RWPE2 (cell line): ENCODE measurements around the gene ACRV1.

Experiments used
- ATAC-seq: fragments of 200-7000 bp; cut with Tn5 transposase; 3 replicates; pipeline ENCODE4 v1.9.1; 2021; ENCODE audit warnings: low read depth
- DNase-seq: peaks from one replicate; pipeline ENCODE4 v3.0.0-alpha.2; 2020; ENCODE audit warnings: low spot score
- H3K27ac ChIP-seq: fragments of 450-650 bp; 2 replicates; pipeline ENCODE4 v1.5.1; 2017; ENCODE audit warnings: mild to moderate bottlenecking; ENCODE audit not compliant: poor library complexity, severe bottlenecking
- H3K27me3 ChIP-seq: fragments of 250-450 bp; sonication (Bioruptor Pico); 2 replicates; pipeline ENCODE4 v1.5.1; 2021; ENCODE audit warnings: mild to moderate bottlenecking, moderate library complexity; ENCODE audit not compliant: insufficient read depth, poor library complexity, severe bottlenecking
- H3K36me3 ChIP-seq: fragments of 250-450 bp; sonication (Bioruptor Pico); 2 replicates; pipeline ENCODE4 v1.5.1; 2020; ENCODE audit warnings: low read depth, mild to moderate bottlenecking, moderate library complexity
- H3K4me1 ChIP-seq: fragments of 250-450 bp; sonication (Bioruptor Pico); 2 replicates; pipeline ENCODE4 v1.5.1; 2021; ENCODE audit warnings: mild to moderate bottlenecking, moderate library complexity; ENCODE audit not compliant: insufficient read depth, poor library complexity, severe bottlenecking
- H3K4me3 ChIP-seq: fragments of 250-450 bp; sonication (Bioruptor Pico); 2 replicates; pipeline ENCODE4 v1.5.1; 2021; ENCODE audit warnings: mild to moderate bottlenecking, moderate library complexity; ENCODE audit not compliant: severe bottlenecking
- H3K9me3 ChIP-seq: fragments of 250-450 bp; sonication (Bioruptor Pico); 2 replicates; pipeline ENCODE4 v1.5.1; 2021; ENCODE audit warnings: mild to moderate bottlenecking, moderate library complexity; ENCODE audit not compliant: severe bottlenecking
- CTCF ChIP-seq: fragments of 450-650 bp; IDR thresholded peaks from one replicate; pipeline ENCODE4 v1.5.1; 2017; ENCODE audit warnings: mild to moderate bottlenecking, moderate library complexity; ENCODE audit not compliant: poor library complexity, severe bottlenecking

Gene ACRV1

GRCh38 chr11:125667151-125667550, 13.5 kb downstream of the ACRV1 start:
- Histone ChIP-seq H3K27me3 (peaks cover 2% of the 10 kb centered on the region), H3K27ac (no peak overlapping the region), H3K4me3 (no peak overlapping the region), H3K4me1 (no peaks in the 10 kb centered on the region), H3K9me3 (no peaks in the 10 kb centered on the region), H3K36me3 (peaks cover 57% of the 10 kb centered on the region)
- no peak for ATAC-seq
- no peak for TF ChIP-seq CTCF
- no peak for DNase-seq

DNA sequence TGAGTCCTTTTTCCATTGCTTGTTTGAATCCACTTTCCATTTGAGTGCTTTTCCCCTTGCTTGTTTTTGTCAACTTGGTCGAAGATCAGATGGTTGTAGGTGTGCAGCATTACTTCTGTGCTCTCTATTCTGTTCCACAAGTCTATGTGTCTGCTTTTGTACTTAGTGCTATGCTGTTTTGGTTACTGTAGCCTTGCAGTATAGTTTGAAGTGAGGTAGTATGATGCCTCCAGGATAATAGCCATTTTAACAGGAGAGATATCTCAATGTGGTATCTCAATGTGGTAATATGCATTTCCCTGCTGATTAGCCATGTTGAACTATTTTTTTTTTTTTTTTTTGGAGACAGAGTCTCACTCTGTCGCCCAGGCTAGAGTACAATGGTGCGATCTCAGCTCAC, 16.7 kb downstream of the ACRV1 start:
- Histone ChIP-seq H3K27ac (no peak overlapping the region), H3K9me3 (no peaks in the 10 kb centered on the region), H3K27me3 (no peaks in the 10 kb centered on the region), H3K36me3 (peaks cover 66% of the 10 kb centered on the region), H3K4me3 (no peak overlapping the region), H3K4me1 (no peaks in the 10 kb centered on the region)
- no peak for ATAC-seq
- no peak for DNase-seq
- no peak for TF ChIP-seq CTCF

DNA sequence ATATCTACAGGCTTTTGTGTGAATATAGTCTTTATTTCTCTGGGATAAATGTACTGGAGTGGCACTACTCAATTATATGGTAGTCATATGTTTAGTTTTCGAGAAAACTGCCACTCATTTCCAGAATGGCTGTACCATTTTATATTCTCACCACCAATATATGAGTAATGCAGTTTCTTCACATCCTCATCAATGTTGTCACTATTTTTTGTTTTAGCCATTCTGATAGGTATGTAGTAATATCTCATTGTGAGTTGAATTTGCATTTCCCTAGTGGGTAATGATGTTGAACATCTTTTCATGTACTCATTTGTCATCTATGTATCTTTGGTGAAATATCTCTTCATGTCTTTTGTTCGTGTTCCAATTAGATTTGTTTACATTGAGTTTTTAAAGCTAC, 18.0 kb downstream of the ACRV1 start:
- H3K9me3 ChIP-seq: no peaks in the 10 kb centered on the region
- no peaks in the 10 kb centered on the region for H3K27me3 ChIP-seq
- DNase-seq (no peak), ATAC-seq (no peak)
- no peak overlapping the region for H3K4me3 ChIP-seq
- TF ChIP-seq CTCF: no peak
- peaks cover 69% of the 10 kb centered on the region for H3K36me3 ChIP-seq
- no peak overlapping the region for H3K27ac ChIP-seq
- H3K4me1 ChIP-seq: no peaks in the 10 kb centered on the region

DNA sequence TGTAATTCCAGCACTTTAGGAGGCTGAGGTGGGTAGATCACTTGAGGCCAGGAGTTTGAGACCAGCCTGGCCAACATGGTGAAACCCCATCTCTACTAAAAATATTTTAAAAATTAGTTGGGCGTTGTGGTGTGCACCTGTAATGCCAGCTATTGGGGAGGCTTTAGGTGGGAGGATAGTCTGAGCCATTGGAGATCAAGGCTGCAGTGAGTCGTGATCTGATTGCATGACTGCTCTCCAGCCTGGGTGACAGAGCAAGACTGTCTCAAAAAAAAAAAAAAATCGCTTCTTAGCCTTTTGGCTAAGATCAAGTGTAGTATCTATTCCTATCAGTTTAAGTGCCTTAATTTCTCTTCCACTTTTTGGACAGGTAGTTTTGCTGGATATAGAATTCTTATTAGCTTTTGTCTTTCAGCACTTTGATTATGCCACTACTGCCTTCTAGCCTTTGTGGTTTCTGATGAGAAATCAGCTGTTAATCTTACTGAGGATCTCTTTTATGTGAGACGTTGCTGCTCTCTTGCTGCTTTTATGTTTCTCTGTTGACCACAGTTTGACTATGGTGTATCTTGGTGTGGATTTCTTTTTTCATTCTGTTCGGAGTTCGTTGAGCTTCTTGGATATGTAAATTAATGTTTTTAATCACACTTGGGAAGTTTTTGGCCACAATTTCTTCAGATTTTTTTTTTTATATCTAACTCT, 31.0 kb downstream of the ACRV1 start:
- Histone ChIP-seq H3K36me3 (peaks cover 94% of the 10 kb centered on the region), H3K4me1 (no peaks in the 10 kb centered on the region), H3K27me3 (no peaks in the 10 kb centered on the region)

More for the DNA sequence above, 31.0 kb downstream of the ACRV1 start:
- Histone ChIP-seq H3K4me3 (no peak overlapping the region), H3K27ac (no peak overlapping the region), H3K9me3 (no peaks in the 10 kb centered on the region)
- no peak for ATAC-seq
- TF ChIP-seq CTCF: no peak
- DNase-seq: no peak
